Tibial nerve (tissue), 4 donors: ENCODE results near the gene PODXL.

ENCODE experiments used
- EP300 ChIP-seq, 2 donors: sonication (generic); formaldehyde crosslinking; IDR thresholded peaks; one replicate each; pipeline ENCODE4 v1.6.1; 2017; ENCODE audit warnings: antibody characterized with exemption in 2 of 2, mild to moderate bottlenecking in 1 of 2
- POLR2A ChIP-seq, 2 donors: fragments of 450-650 bp; IDR thresholded peaks; one replicate each; pipeline ENCODE4 v1.6.1; 2017; ENCODE audit warnings: antibody characterized with exemption in 2 of 2, mild to moderate bottlenecking in 2 of 2, moderate library complexity in 2 of 2
- TF ChIP-seq, protein P1 (sequence below), 5 experiments: fragments of 200-600 bp in 3 of 5; fragments of 450-650 bp in 2 of 5; sonication (generic) in 3 of 5; IDR thresholded peaks; one replicate each; pipeline ENCODE4 v1.5.1; 2016 to 2019; ENCODE audit warnings: antibody characterized with exemption in 5 of 5, mild to moderate bottlenecking in 3 of 5, moderate library complexity in 2 of 5

DNA sequence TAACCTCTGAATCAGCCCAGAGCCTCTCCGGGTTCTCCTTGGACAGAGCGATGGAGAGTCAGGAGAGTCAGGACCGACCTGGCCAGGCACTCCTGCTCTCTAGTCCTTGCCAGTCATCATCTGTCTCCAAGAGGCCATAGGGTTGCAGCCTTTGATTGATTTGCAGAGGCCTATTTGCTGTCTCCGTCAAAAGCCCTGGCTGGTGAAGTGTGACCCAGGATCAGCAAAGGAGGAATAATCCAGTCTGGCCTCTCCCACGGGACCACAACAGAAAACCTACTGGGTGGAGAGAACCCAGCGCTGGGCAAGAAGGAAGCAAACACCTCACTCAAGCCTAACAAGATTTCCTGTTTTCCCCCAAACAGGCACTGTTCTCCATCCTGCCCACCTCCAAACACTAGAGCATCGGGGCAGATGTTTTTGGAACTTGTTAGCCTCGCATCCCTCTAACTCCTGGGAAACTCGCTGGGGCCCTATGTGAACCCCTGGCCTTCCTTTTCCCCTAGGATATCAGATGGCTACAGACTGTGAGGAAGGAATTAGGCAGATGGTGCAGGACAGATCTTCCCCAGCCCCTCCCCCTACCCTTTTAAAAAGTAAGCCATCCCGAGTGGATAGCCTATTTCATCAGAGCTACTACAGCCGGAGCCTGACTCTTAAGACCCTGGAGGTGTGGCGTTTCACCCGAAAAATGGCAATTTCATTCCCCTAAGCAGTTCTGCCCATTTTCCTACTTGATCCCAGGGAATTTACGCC, 54.3 kb downstream of the PODXL start:
- TF ChIP-seq POLR2A (IDR thresholded peaks at IDR 0.05): no peak
- TF ChIP-seq, protein P1, sequence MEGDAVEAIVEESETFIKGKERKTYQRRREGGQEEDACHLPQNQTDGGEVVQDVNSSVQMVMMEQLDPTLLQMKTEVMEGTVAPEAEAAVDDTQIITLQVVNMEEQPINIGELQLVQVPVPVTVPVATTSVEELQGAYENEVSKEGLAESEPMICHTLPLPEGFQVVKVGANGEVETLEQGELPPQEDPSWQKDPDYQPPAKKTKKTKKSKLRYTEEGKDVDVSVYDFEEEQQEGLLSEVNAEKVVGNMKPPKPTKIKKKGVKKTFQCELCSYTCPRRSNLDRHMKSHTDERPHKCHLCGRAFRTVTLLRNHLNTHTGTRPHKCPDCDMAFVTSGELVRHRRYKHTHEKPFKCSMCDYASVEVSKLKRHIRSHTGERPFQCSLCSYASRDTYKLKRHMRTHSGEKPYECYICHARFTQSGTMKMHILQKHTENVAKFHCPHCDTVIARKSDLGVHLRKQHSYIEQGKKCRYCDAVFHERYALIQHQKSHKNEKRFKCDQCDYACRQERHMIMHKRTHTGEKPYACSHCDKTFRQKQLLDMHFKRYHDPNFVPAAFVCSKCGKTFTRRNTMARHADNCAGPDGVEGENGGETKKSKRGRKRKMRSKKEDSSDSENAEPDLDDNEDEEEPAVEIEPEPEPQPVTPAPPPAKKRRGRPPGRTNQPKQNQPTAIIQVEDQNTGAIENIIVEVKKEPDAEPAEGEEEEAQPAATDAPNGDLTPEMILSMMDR (IDR thresholded peaks at IDR 0.05): no peak
- no peak for TF ChIP-seq EP300 (IDR thresholded peaks at IDR 0.05)
